DMS153 treated with DMSO at 0.1 percent for 48 hours (cell line): Measurements from ENCODE around the gene BRCA2.

ENCODE experiments used
- DNase-seq: peaks from one replicate; lab custom pipeline; 2025; ENCODE audit not compliant: unreplicated experiment; lab: John Stamatoyannopoulos, UW

The BRCA2 gene

DNA sequence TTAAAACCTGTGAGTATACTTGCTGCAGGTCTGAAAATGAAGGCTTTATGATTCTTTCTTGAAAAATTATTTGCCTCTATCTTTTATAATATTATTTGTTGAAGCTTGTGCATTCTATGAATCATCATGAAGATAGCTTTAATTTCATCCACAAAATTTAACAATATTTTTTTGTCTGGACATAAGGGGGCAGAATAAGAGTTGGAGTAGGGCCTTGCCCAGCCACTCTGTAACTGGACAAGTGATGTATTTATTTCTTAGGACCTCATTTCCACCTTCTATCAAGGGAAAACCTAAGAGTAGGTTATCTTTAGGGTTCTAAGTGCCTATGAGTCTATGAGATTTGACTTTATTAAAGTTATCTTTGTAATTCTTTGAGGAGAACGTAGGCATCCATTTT lies 62.7 kb downstream of the BRCA2 start:
- DNase-seq, result no peak

DNA sequence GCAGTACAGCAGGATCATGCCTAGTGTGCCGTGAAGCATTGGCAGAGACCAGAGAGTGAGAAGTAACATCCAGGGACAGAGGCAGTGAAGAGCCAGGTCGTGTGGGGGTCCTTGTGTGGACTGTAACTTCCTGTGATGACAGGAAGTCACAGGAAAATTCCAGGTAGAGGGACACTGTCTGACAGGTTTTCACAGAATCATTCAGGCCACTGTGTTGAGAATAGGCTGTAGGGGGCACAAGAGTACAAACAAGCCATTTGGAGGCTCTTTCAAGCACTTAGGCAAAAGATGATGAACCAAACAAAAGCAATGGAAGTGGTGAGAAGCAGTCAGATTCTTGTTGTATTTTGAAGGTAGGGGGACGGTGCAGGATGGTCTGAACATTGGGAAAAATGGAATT lies 66.2 kb downstream of the BRCA2 start:
- peak; percentile 4 for DNase-seq

DNA sequence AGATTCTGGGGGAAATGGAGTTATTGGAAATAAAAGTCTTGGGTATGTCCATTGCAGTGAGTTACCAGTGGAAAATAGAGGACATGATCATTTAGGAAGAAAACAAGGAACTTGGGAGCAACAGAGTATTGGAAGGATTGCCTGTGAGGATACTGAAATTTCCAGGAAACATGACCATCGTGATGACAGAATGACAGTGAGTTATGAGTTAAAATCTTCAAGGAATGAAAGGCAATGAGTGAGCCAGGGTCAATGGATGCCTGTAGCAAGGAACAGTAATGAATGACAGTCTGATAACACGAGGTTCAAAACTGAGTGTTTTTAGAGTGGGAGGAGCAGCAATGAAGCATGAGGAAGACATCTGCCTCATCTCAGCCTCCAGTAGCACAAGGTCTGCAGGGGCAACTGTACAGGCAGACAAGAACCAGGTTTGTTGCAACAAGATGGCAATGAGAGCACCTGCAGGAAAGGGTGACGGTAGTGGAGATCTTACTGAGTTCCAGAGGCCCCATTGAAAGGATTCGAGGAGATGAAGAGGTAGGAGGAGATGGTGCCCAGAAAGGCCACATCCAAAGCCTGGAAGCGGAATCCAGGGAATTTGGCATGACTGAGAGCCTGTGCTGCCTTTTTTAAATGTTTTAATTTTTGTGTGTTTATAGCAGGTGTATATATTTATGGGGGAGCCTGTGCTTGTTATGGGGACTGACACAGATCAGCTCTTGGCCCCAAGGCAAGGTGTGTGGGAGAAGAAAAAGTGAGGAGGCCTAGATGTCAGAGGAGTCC lies 68.7 kb downstream of the BRCA2 start:
- no peak for DNase-seq

DNA sequence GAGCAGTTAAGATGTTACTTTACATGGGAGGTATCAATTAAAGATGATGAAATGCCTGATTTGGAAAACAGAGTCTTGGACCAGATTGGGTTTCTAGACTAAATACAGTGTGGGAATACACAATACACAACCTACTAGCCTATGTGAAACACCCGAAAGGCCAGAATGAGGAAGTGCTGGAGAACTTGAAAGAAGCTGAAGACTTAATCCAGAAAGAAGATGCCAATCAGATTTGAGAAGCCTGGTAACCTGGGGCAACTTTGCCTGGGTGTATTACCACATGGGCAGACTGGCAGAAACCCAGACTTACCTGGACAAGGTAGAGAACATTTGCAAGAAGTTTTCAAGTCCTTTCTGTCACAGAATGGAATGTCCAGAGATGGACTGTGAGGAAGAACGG lies 69.4 kb downstream of the BRCA2 start:
- no peak for DNase-seq

DNA sequence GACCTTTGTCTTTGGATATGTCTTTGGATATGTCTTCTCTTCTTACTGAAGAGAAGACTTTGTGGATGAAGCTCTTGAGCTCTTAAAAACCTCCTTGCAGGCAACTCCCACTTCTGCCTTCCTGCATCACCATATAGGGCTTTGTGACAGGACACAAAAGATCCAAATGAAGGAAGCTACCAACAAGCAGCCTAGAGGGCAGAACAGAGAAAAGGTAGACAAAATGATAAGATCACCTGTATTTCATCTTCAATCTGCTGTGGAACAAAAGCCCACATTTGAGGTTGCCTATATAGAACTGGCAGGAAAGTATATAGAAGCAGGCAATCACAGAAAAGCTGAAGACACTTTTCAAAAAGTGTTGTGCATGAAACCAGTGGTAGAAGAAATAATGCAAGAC lies 70.1 kb downstream of the BRCA2 start:
- no peak for DNase-seq

DNA sequence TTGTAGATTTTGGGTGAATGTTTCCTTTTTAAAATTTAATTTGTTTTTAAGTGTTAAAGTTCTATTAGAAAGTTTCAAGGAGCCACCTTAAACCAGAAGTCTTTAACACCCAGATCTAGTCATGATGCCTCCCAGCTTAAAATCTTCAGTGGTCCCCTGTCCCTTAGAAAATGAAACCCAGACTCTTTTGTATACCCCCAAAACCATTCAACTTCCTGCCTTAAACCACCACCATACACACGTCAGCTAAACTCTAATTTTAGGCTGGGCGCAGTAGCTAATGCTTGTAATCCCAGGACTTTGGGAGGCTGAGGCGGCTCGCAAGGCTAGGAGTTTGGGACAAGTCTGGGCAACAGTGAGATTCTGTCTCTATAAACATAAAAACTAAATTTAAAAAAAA lies 74.7 kb downstream of the BRCA2 start:
- DNase-seq, result no peak

DNA sequence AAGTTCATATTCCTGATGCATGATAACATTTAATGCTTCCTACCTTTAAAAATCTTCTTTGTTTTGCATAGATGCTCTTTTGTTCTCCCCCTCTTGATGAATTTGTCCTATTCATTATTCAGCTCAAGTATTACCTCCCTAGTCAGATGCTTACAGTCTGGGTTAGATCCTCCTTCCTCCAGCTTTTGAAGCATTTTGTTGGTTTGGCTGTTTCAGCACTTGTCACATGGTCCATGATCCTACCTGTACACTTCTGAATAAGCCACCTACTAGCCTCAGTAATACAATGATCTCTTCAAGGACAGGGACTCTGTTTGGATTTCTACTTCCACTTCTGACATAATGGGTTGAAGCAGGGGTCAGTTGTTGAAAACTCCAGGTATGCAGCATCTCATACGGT lies 75.2 kb downstream of the BRCA2 start:
- no peak for DNase-seq

DNA sequence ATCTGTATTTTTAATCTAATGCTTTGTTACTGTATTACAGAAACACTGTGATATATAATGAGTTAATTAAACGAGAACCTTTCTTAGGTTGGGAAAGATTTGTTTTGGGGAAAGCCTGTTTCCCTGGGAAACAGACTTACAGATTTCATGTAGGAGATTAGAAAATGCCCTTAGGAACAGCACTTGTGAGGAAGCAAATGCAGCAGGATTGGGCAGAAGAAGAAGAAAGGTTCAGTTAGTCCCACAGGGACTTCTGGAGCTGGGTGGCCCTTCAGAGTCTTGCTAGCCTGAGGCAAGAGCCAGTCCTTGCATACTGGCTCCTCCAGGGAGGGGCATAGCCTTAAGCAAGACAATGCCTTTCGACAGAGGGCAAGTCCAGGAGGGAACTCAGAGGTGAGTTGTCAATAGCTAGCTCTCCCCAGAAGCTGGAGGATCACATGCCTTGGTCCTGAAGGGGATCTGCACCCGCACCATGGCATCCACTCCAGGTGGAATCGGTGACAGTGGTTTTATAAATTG lies 75.9 kb downstream of the BRCA2 start:
- no peak for DNase-seq

DNA sequence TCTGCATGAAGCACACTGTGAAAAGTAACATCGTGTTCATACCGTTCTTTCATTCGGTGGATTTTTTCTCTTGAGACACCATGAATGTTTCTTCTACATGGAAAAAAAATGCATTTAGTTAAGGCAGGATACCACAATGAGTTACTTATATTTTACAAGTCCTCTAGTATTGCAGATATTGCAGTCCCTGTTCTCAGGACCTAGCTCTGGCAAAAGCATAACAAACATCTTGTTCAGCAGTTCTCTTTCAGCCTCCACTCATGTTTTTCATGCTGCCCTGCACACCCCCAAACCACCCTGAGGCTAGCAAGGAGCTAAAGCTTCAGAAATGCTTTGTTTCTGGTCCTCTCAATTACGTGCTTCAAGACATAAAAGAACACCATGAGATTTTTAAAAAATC lies 87.8 kb downstream of the BRCA2 start:
- DNase-seq, result no peak

DNA sequence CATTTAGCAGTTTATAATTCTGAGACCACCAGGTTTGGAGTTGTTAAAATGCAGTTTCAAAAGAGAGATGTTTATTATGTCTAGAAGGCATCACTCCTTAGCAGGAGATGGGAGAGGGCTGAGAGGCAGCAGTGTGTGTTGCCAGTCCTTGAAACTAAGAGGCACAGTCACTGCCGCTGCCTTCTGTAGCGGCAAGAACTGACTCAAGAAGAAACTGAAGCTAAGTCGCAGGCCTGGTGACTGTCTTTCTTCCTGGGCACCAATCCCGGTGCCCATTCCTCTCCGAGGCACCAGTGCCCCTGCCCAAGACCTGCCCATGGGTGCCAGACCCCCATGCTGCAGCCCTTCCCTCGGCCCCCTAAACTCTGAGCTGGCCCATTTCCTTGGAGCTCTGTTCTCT lies 92.5 kb downstream of the BRCA2 start:
- DNase-seq, result no peak

DNA sequence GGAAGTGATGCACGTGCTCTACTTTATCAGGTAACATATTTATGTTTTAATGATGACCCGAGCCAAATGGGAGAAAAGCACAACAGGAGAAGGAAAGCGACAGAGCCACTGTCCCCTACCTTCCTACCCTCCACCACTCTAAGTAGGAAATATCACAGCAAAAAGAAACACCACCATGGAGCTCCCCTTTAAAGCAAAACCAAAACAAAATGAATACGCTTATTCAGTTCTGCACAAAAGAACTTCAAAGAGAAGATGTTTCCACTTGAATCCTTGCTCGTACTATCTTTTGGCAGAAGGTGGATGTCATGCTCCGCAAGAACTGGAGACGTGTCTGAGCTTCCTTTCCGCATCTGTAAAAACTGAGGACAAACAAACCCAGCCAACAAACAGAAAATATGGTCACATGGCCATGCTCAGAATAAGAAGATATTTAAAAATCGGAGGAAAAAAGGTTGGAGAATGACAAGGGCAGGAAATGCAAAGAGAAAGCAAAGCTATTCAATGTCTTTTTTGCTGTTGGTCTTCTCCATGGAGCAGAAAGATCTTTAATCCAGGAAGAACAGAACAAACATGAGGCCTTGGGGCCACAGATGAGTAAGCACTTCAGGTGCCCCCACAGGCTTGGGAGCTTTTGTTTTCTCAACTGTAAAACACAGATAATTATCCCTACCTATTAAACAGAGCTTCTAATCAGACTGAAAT lies 93.1 kb downstream of the BRCA2 start:
- DNase-seq, result peak; percentile 79

DNA sequence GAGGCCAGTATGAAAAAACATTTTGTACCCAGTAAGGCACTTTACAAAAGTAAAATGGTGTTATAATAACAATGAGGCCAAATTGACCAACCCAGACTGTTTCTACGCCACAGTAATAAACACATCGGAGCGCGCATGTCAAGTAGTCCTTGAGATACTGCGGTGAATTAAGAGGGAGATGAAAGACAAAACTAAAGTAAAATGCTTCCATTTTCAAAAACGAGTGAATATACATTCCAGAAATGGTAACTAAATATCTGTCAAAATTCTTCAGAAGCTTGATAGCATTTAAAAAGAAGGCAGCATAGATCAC lies 93.6 kb downstream of the BRCA2 start:
- DNase-seq, result peak; percentile 79

DNA sequence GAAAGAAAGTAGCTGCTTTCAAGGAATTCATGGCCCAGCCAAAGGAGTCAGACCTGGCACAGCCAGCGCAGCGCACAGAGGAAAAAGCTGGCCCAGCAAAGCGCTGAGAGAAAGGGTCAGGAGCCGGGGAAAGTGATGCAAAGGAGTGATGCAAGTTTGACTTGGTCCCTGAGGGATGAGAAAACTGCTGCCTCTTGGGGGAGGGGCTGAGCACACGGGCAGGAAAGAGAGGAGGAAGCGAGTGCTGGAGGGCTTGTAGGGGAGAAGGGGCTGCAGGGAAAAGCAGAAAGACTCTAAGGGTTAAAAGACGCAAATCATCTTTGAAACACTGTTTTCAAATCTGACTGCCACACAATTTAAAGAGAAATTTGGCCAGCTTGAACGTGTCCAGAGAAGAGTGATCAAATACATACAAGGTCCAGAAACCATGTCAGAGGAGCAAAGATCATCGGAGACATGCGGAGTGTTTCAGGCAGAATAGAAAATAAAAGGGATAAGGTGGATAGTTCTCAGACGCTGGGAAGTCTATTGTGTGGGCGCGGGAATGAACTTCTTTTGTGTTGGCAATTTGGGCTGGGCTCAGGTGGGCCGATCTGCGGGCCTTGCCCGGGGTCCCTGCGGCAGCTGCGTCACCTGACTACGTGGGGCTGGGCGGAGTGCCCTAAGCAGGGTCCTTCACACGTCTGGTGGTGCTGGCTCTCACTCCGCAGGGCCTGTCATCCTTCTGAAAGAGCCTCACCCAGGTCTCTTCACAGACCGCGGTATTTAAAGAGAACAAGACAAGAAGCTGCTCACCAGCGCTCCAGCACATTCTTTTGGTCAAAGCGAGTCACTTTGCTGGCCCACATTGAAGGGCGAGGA lies 94.5 kb downstream of the BRCA2 start:
- peak; percentile 70 for DNase-seq

DNA sequence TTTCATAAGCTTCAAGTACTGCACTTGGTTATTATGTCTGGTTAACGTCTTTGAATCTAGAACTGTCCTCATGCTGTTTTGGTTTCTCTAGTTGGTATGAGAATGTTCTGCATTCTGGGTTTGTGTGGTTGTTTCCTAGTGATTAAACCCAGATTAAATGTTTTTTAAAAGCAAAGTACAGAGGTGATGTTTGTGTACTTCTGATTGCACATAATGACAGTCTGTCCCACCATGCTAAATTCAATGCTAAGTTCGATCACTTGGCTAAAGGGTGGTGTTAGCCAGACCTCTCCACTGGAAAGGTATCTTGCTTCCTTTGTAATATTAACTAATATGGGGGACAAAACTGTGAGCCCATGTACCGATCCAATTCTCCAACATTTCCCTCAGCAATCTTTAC lies 98.0 kb downstream of the BRCA2 start:
- DNase-seq, result no peak

DNA sequence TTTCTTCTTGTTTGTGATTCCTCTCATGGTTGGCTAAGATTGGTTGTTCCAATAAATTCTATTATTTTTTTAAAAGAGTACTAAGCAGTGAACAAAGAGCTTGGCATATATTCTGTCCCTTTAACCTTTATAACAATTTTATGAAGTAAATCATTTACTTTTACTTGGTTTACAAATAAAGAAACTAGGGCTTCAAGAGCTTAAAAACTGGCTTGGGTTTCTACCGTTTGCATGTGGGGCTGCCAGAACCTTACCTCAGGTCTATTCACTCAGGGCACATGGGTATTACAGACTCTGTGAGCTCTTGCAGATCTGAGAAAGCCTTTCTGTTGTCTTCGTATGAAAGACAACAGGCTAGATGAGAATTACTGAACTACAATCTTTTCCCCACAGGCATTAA lies 99.3 kb downstream of the BRCA2 start:
- DNase-seq, result no peak

DNA sequence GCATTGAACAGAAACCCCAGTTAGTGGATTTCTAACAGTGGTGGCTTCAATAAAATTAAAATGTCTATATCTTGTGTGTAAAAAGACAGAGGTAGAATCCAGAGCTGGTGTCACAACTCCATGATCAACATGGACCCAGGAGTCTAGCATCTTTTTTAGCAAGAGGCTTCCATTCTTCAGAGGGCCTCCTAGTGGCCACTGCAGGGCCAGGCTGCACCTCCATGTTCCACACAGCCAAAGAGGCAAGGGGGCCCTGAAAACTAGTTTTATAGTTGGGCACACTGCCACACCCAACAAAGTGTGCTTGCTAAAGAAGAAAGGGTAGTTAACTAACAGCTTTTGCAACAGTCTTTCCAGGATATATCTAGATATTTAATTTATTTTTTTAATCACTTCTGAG lies 99.7 kb downstream of the BRCA2 start:
- no peak for DNase-seq

DNA sequence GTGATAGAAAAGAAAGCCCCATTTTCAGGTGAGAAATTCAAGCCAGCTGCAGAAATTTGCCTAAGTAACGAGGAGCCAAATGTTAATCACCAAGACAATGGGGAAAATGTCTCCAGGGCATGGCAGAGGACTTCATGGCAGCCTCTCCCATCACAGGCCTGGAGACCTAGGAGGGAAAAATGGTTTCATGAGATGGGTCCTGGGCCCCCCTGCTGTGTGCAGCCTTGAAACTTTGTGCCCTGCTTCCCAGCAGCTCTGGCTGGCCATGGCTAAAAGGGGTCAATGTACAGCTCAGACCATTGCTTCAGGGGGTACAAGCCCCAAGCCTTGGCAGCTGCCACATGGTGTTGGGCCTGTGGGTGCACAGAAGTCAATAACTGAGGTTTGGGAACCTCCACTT lies 102.7 kb downstream of the BRCA2 start:
- no peak for DNase-seq

DNA sequence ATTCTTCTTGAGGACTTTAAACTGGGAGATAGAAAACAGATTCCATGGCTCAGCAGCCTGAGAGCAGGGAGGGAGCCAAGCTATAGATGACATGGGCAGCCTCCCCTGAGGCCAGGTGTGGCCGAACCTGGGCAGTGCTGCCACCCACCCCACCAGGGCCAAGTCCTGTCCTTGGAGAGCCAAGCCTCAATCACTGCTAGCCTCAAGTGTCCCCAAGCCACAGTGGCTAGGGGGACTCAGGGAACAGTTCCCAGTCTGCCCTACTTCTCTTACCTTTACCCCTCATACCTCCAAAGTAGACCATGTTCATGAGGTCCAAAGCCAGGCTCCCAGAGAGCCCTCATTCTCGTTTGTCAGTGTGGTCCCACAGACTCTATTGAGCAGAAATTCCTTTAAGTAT lies 104.6 kb downstream of the BRCA2 start:
- DNase-seq, result no peak

DNA sequence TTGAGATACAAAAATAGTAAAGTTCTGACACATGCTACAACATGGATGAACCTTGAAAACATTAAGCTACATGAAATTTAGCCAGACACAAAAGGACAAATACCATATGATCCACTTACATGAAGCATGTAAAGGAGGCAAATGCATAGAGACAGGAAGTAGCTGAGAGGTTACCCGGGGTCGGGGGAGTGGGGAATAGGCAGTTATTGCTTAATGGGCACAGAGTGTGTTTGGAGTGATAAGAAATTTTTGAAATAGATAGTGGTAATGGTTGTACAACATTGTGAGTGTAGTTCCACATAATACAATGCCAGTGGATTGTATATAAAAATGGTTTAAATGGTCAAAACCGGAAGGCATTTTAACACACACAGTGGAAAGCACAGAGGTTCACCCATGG lies 108.3 kb downstream of the BRCA2 start:
- DNase-seq, result no peak

DNA sequence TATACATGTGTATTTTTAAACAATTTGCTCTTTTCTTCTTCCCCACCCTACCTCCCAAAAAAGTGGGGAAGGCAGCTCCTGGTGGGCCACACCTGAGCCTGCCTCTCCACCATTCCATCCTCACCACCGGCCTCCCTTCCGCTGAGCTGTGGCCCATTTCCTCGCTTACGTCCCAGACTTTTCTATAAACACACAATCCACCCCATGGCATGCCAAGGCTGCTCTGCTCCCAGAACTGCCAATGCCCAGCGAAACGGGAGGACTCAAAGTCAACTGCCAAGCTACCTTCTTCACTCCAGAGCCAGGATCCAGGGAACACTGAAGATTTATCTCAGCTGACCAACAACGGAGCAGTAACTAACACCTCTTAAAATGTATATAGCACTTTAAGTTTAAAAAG lies 109.8 kb downstream of the BRCA2 start:
- no peak for DNase-seq

DNA sequence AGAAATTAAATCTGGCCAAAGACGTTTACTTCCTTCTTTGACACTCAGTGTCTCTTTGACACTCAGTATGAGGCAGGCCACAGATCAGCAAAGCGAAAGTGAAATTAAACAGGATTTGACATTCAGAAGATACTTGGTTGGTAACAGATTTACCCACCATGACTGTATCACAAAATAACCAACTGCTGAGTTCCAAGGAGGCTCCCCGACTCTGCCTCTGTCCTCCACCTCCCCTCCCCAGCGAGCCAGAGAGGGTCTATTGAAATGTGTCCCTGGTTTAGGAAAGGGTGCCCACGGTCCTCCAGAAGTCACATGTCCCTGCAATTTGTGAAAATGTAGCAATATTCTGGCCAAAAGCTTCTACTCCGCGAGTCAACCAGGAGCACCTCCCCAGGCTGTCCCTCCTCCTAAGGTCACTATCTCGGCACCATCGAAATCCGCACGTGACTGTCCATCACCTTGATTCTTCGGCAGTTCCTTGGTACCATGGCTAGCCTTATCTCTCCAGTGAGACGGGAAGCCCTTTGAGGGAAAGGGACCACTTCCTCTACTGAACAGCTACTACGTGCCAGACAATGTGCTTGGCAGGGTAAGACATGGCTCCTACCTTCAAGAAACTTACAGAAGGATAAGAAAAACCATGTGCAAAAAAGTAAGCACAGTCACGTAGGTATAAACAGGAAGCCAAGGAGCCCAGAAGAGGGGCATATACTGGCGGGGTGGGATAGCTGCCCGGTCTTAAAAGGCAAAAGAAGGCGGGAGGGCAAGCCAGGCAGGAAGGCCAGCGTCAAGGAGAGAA lies 111.1 kb downstream of the BRCA2 start:
- peak; percentile 19 for DNase-seq
